NT2/D1 (cell line): ENCODE measurements around the gene PTPRN2.

ENCODE experiments used
- DNase-seq: peaks from one replicate; pipeline ENCODE4 v3.0.0-alpha.2; 2011; ENCODE audit warnings: low read depth, low spot score
- H3K27me3 ChIP-seq: 2 replicates; pipeline ENCODE4 v1.6.0; 2011; ENCODE audit warnings: mild to moderate bottlenecking; ENCODE audit not compliant: insufficient read length, insufficient read depth
- H3K36me3 ChIP-seq: 2 replicates; pipeline ENCODE4 v1.6.1; 2011; ENCODE audit warnings: mild to moderate bottlenecking, low read length, mixed read lengths; ENCODE audit not compliant: insufficient read depth, insufficient read length
- H3K4me1 ChIP-seq: 2 replicates; pipeline ENCODE4 v1.5.1; 2011; ENCODE audit not compliant: insufficient read depth, insufficient read length
- H3K4me3 ChIP-seq: 2 replicates; pipeline ENCODE4 v1.5.1; 2011; ENCODE audit warnings: low read depth; ENCODE audit not compliant: insufficient read length
- H3K9ac ChIP-seq: 2 replicates; pipeline ENCODE4 v1.6.0; 2011; ENCODE audit warnings: low read depth; ENCODE audit not compliant: insufficient read length
- H3K9me3 ChIP-seq: 2 replicates; pipeline ENCODE4 v1.5.1; 2011; ENCODE audit warnings: mild to moderate bottlenecking, low read length; ENCODE audit not compliant: insufficient read depth
- SUZ12 ChIP-seq: IDR thresholded peaks from 2 replicates; pipeline ENCODE4 v1.6.1; 2011; ENCODE audit not compliant: insufficient read length, insufficient read depth; ENCODE audit errors: extremely low read depth
- YY1 ChIP-seq: IDR thresholded peaks from 2 replicates; pipeline ENCODE4 v1.6.1; 2011; ENCODE audit not compliant: insufficient read length, insufficient read depth
- ZNF274 ChIP-seq: IDR thresholded peaks from 2 replicates; pipeline ENCODE4 v1.6.1; 2011; ENCODE audit warnings: mild to moderate bottlenecking, low read depth, low read length

The PTPRN2 gene

GRCh38 chr7:158141806-158142518 is 445.7 kb downstream of the PTPRN2 start:
- Histone ChIP-seq H3K36me3 (no peaks in the 10 kb centered on the region), H3K4me3 (no peak overlapping the region), H3K4me1 (peaks cover 3% of the 10 kb centered on the region), H3K9ac (no peak overlapping the region), H3K27me3 (no peaks in the 10 kb centered on the region), H3K9me3 (peaks cover under 1% of the 10 kb centered on the region; the same call in 1 of the 2 replicates)
- DNase-seq, result no peak
- TF ChIP-seq YY1 (no peak), ZNF274 (no peak), SUZ12 (no peak)

GRCh38 chr7:158141221-158141582 is 446.4 kb downstream of the PTPRN2 start:
- no peaks in the 10 kb centered on the region for H3K27me3 ChIP-seq
- H3K4me1 ChIP-seq, result peaks cover 3% of the 10 kb centered on the region
- TF ChIP-seq ZNF274 (no peak), YY1 (no peak), SUZ12 (no peak)
- no peak overlapping the region for H3K4me3 ChIP-seq
- H3K9me3 ChIP-seq, result no peaks in the 10 kb centered on the region
- DNase-seq, result no peak
- H3K36me3 ChIP-seq, result no peaks in the 10 kb centered on the region
- H3K9ac ChIP-seq, result no peak overlapping the region

GRCh38 chr7:158140538-158141220 is 446.9 kb downstream of the PTPRN2 start:
- no peaks in the 10 kb centered on the region for H3K9me3 ChIP-seq
- no peaks in the 10 kb centered on the region for H3K27me3 ChIP-seq
- TF ChIP-seq SUZ12, result no peak
- TF ChIP-seq YY1, result no peak
- TF ChIP-seq ZNF274, result no peak

DNA sequence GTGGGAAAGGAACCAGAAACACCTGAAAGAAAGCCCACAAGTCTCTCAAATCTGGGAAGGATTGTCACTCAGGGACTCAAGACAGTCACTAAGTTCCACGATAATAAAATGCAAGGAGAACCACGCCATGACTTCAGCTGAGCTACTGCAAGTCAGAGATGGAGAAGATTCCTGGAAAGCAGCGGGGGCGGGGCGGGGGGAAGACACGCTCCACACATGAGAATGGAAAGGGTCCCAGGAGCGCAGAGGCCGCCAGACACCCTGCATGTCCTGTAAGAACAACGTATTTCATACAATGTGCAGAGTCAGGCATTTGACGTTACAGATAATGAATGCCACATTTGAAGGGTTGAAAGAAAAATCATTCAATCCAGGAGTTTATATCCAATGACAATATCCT is 448.1 kb downstream of the PTPRN2 start:
- H3K9ac ChIP-seq, result no peak overlapping the region

More at GRCh38 chr7:158140538-158141220, 446.9 kb downstream of the PTPRN2 start:
- Histone ChIP-seq H3K9ac (no peak overlapping the region), H3K4me1 (peaks cover 3% of the 10 kb centered on the region), H3K36me3 (no peaks in the 10 kb centered on the region), H3K4me3 (no peak overlapping the region)
- no peak for DNase-seq

GRCh38 chr7:158138329-158138597 is 449.4 kb downstream of the PTPRN2 start:
- Histone ChIP-seq H3K4me1 (peaks cover 3% of the 10 kb centered on the region), H3K9me3 (no peaks in the 10 kb centered on the region), H3K36me3 (no peaks in the 10 kb centered on the region), H3K9ac (no peak overlapping the region), H3K27me3 (no peaks in the 10 kb centered on the region), H3K4me3 (no peak overlapping the region)
- no peak for TF ChIP-seq YY1
- no peak for TF ChIP-seq SUZ12
- no peak for TF ChIP-seq ZNF274
- DNase-seq, result no peak

More for the DNA sequence above, 448.1 kb downstream of the PTPRN2 start:
- no peak for DNase-seq
- Histone ChIP-seq H3K4me3 (no peak overlapping the region), H3K27me3 (no peaks in the 10 kb centered on the region), H3K36me3 (no peaks in the 10 kb centered on the region), H3K9me3 (no peaks in the 10 kb centered on the region), H3K4me1 (peaks cover 3% of the 10 kb centered on the region)
- TF ChIP-seq SUZ12 (no peak), YY1 (no peak), ZNF274 (no peak)

DNA sequence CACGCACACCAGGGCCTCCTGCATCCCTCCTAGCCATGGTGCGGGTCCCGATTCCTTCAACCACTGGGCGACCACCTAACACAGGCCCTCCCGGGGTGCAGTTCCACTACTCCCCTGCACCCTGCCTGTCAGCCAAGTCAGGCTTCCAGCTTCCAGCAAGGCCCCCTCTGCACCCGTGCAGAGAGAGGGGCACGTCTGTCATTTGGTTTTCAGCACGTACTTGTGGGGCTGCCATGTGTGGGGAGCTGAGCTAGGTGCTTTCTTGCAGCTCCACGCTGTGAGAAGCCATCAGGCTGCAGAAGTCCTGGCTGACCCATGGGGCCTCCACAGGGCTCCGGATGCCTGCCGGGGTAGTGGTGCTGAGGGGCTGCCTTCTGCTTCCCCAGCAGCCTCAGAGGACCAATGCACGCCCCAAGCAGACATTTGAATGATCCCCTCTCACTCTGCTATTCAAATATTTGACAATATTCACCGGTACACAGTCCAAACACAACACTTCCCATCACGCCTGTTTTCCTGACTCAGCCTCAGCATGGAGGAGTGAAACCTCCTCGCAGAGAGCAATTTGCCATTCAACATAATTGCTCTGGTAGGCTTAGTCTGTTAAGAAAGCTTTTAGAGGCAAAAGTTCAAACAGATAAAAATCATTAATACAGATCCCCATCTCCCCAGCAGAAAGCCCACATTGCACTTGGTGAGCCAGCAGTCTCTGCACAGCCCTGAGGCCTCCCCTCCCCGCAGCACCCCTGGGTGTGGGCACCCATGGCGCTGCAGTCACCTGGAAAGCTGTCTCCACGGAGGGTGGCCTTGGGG is 449.9 kb downstream of the PTPRN2 start:
- no peaks in the 10 kb centered on the region for H3K36me3 ChIP-seq
- H3K4me3 ChIP-seq, result no peak overlapping the region
- H3K9me3 ChIP-seq, result no peaks in the 10 kb centered on the region
- no peak overlapping the region for H3K9ac ChIP-seq
- H3K4me1 ChIP-seq, result peaks cover 2% of the 10 kb centered on the region
- TF ChIP-seq ZNF274 (no peak), SUZ12 (no peak), YY1 (no peak)
- H3K27me3 ChIP-seq, result no peaks in the 10 kb centered on the region
- DNase-seq, result no peak

GRCh38 chr7:158135931-158136330 is 451.7 kb downstream of the PTPRN2 start:
- H3K4me3 ChIP-seq, result no peak overlapping the region
- no peak for TF ChIP-seq YY1
- no peak overlapping the region for H3K9ac ChIP-seq
- H3K4me1 ChIP-seq, result no peaks in the 10 kb centered on the region
- no peak for DNase-seq
- H3K9me3 ChIP-seq, result no peaks in the 10 kb centered on the region
- no peaks in the 10 kb centered on the region for H3K27me3 ChIP-seq
- no peaks in the 10 kb centered on the region for H3K36me3 ChIP-seq
